ENCODE data around the gene DDX54.

DNA sequence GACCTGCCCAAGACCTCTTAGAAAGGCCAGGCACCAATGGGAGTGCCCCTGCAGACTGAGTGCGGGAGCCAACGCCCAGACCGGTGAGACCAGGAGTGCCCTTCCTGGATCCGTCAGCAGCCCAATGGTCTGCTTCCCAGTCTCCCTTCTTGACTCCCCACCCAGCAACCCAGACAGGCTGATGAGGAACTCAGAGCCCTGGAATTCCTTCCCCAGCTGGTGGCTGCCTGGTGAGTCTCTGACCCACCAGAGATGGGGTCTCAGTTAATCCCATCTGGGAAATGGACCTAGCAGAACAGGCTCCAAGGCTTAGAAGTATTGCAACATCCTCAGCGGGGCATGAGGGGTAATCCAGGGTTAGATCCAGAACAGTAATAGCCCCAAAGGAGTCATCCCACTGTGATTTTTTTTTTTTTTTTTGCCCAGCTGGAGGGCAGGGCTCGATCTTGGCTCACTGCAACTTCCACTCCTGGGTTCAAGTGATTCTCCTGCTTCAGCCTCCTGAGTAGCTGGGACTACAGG is 48.2 kb downstream of the DDX54 start:
- TF ChIP-seq CTCF (IDR thresholded peaks at IDR 0.05): no peak
- no peak for TF ChIP-seq POLR2A (IDR thresholded peaks at IDR 0.05; ENCODE audit: low read depth)
